ENCODE data around the gene GLRX. TPM values are rescaled to one million over a fixed set of nuclear protein-coding genes. Genes with fewer than 3 reads are reported as not detected.

GLRX gene
- total RNA-seq, 2 donors from 2014 or later = 18.9 to 26.3 TPM

GRCh38 chr5:95791751-95792150 is 30.8 kb downstream of the GLRX start:
- no peak for DNase-seq
- peaks cover 73% of the 10 kb centered on the region for H3K36me3 Mint-ChIP-seq (ENCODE audit: low read depth)
- H3K4me3 Mint-ChIP-seq = no peak overlapping the region
- 88 to 89% methylated on average over 5 to 6 of the region's 6 CpGs for WGBS, 2 experiments (ENCODE audit: insufficient coverage in 1 of 2, insufficient read length in 1 of 2)
- H3K9me3 Mint-ChIP-seq = no peaks in the 10 kb centered on the region
- no peak overlapping the region for H3K4me3 ChIP-seq (ENCODE audit: low read length)
- H3K36me3 ChIP-seq (ENCODE audit: control insufficient read depth, insufficient read depth, low read length) = peaks cover 100% of the 10 kb centered on the region
- H3K4me1 Mint-ChIP-seq = peaks cover 16% of the 10 kb centered on the region
- TF ChIP-seq, protein P1, sequence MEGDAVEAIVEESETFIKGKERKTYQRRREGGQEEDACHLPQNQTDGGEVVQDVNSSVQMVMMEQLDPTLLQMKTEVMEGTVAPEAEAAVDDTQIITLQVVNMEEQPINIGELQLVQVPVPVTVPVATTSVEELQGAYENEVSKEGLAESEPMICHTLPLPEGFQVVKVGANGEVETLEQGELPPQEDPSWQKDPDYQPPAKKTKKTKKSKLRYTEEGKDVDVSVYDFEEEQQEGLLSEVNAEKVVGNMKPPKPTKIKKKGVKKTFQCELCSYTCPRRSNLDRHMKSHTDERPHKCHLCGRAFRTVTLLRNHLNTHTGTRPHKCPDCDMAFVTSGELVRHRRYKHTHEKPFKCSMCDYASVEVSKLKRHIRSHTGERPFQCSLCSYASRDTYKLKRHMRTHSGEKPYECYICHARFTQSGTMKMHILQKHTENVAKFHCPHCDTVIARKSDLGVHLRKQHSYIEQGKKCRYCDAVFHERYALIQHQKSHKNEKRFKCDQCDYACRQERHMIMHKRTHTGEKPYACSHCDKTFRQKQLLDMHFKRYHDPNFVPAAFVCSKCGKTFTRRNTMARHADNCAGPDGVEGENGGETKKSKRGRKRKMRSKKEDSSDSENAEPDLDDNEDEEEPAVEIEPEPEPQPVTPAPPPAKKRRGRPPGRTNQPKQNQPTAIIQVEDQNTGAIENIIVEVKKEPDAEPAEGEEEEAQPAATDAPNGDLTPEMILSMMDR (conservative IDR thresholded peaks at IDR 0.05) = no peak
- H3K4me1 ChIP-seq (ENCODE audit: control insufficient read depth, insufficient read depth, low read length) = peaks cover 8% of the 10 kb centered on the region
- H3K27me3 Mint-ChIP-seq (ENCODE audit: insufficient read depth) = no peaks in the 10 kb centered on the region
- H3K27ac Mint-ChIP-seq = peak overlapping the region; percentile 59
- H3K9ac ChIP-seq (ENCODE audit: extremely low read depth, low read length, poor library complexity, severe bottlenecking) = no peak overlapping the region
- no peaks in the 10 kb centered on the region for H3K27me3 ChIP-seq (ENCODE audit: control insufficient read depth, insufficient read depth, low read length, poor library complexity, severe bottlenecking)
- no peak overlapping the region for H3K27ac ChIP-seq (ENCODE audit: low read depth, low read length)
- H3K9me3 ChIP-seq (ENCODE audit: control insufficient read depth, low read length) = no peaks in the 10 kb centered on the region

GRCh38 chr5:95788493-95788892 is 34.0 kb downstream of the GLRX start:
- Mint-ChIP-seq H3K4me1 (peaks cover 19% of the 10 kb centered on the region), H3K27me3 (ENCODE audit: insufficient read depth) (no peaks in the 10 kb centered on the region), H3K27ac (no peak overlapping the region), H3K36me3 (ENCODE audit: low read depth) (peaks cover 79% of the 10 kb centered on the region), H3K9me3 (no peaks in the 10 kb centered on the region), H3K4me3 (no peak overlapping the region)
- no peak overlapping the region for H3K4me3 ChIP-seq (ENCODE audit: low read length)
- H3K27ac ChIP-seq (ENCODE audit: low read depth, low read length) = no peak overlapping the region
- no peaks in the 10 kb centered on the region for H3K9me3 ChIP-seq (ENCODE audit: control insufficient read depth, low read length)
- no peaks in the 10 kb centered on the region for H3K27me3 ChIP-seq (ENCODE audit: control insufficient read depth, insufficient read depth, low read length, poor library complexity, severe bottlenecking)
- H3K4me1 ChIP-seq (ENCODE audit: control insufficient read depth, insufficient read depth, low read length) = peaks cover 10% of the 10 kb centered on the region
- H3K36me3 ChIP-seq (ENCODE audit: control insufficient read depth, insufficient read depth, low read length) = peaks cover 98% of the 10 kb centered on the region
- no peak for DNase-seq
- 94 to 95% methylated on average over 8 of the region's 8 CpGs for WGBS, 2 experiments (ENCODE audit: insufficient coverage in 1 of 2, insufficient read length in 1 of 2)
- TF ChIP-seq, protein P1 (conservative IDR thresholded peaks at IDR 0.05) = no peak
- H3K9ac ChIP-seq (ENCODE audit: extremely low read depth, low read length, poor library complexity, severe bottlenecking) = no peak overlapping the region

DNA sequence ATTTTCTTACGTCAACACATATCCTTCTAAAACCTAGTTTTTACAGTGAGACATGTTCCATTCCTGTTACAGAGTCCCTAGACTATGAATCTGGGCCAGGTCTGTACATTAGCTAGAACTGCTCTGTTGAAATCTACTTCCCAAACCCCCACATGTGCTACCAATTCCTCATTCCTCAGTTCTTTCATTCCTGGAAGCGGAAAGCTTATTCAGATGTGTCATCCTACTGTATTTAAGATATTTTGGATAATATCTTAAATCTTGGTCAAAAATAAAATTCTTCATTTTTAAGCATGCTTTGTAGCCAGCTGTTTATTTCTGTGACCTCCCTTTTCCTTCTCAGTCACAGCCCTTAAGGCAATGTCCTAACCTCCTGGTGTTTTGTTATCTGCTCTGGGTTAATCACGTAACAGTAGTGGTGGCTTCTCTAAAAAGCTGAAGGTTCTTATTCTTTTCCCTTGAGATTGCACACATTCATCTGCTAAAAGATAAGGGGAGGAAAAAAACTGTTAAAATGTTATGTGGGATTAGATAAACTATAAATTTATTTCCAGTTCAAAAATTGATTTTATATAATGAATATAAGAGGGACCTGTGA is 35.6 kb downstream of the GLRX start:
- no peak for DNase-seq
- no peak overlapping the region for H3K27ac Mint-ChIP-seq
- H3K36me3 ChIP-seq (ENCODE audit: control insufficient read depth, insufficient read depth, low read length) = peaks cover 90% of the 10 kb centered on the region
- H3K27me3 Mint-ChIP-seq (ENCODE audit: insufficient read depth) = no peaks in the 10 kb centered on the region
- H3K9me3 ChIP-seq (ENCODE audit: control insufficient read depth, low read length) = no peaks in the 10 kb centered on the region
- no peak overlapping the region for H3K27ac ChIP-seq (ENCODE audit: low read depth, low read length)
- H3K27me3 ChIP-seq (ENCODE audit: control insufficient read depth, insufficient read depth, low read length, poor library complexity, severe bottlenecking) = no peaks in the 10 kb centered on the region
- no peaks in the 10 kb centered on the region for H3K9me3 Mint-ChIP-seq
- no peak overlapping the region for H3K4me3 ChIP-seq (ENCODE audit: low read length)
- TF ChIP-seq, protein P1 (conservative IDR thresholded peaks at IDR 0.05) = no peak
- no peak overlapping the region for H3K4me3 Mint-ChIP-seq
- WGBS, 2 experiments (ENCODE audit: insufficient coverage in 1 of 2, insufficient read length in 1 of 2) = 63 to 100% methylated on average over 1 to 2 of the region's 3 CpGs
- H3K4me1 ChIP-seq (ENCODE audit: control insufficient read depth, insufficient read depth, low read length) = peaks cover 10% of the 10 kb centered on the region
- H3K4me1 Mint-ChIP-seq = peaks cover 18% of the 10 kb centered on the region
- peaks cover 77% of the 10 kb centered on the region for H3K36me3 Mint-ChIP-seq (ENCODE audit: low read depth)
- no peak overlapping the region for H3K9ac ChIP-seq (ENCODE audit: extremely low read depth, low read length, poor library complexity, severe bottlenecking)
